DMS53 treated with DMSO at 0.1 percent for 48 hours (cell line): Measurements from ENCODE around the gene C16orf86.

Experiments used
- DNase-seq: peaks from one replicate; lab custom pipeline; 2025; ENCODE audit not compliant: unreplicated experiment; lab: John Stamatoyannopoulos, UW

Gene C16orf86

DNA sequence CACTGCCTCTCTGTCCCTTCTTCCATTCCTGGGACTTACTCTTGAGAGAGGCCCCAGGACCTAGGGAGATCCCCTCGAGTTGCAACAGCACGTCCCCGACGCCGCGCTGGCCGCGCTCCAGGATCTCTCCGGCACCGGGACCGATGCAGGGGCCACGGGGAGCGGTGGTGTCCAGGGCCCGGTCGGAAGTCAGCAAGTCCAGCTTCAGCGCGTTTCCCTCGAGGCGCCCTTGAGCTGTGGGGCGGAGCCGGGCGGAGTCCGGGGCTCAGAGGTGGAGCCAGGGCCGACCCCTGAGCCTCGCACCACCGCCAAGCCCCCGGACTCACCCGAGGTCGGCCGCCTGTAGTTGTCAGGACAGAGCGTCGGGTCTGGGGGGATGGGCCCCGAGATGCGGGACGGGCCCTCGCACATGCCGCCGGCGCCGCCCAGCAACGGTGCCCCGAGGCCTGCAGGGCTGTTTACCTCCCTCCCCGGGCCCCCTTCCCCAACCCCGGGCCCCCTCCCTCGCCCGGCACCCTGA is 522 bp upstream of the C16orf86 start:
- DNase-seq = no peak

- no peak for DNase-seq
These were observed 821 bp downstream of the C16orf86 start for GRCh38 chr16:67667453-67667816.

DNA sequence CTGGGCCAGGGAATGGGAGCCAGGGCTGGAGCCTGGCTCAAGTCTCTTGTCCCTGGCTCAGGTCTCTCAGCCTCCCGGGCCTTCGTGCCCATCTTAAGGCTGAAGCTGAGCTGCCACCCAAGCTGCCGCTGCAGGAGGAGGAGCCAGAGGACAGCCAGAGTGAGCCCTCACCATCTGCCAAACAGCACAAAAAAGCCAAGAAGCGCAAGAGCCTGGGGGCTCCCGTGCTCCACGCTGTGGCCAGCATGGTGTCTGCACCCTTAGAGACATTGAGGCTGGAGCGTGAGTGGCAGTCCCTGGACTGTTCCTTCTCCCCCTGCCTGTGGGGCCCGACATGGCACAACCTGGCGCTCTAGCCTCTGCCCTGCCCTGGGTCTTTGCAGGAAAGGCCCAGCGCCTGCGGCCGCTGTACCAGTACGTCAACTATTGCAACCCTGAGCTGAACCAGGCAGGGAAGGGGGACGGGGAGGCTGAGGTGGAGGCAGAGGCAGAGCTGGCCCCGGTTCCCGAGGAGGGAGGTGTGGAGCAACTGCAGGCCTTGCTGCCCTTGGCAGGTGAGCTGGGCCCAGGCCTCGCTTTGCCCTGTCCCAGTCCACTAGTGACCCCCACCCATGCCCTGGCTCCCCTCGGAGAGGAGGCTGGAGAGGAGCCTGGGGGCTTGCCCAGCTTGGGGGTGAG is 1.3 kb downstream of the C16orf86 start:
- peak; percentile 87 for DNase-seq

GRCh38 chr16:67668495-67669157 is 2.0 kb downstream of the C16orf86 start:
- no peak for DNase-seq

- DNase-seq = no peak
These were observed 3.0 kb downstream of the C16orf86 start for GRCh38 chr16:67669499-67670101.

DNA sequence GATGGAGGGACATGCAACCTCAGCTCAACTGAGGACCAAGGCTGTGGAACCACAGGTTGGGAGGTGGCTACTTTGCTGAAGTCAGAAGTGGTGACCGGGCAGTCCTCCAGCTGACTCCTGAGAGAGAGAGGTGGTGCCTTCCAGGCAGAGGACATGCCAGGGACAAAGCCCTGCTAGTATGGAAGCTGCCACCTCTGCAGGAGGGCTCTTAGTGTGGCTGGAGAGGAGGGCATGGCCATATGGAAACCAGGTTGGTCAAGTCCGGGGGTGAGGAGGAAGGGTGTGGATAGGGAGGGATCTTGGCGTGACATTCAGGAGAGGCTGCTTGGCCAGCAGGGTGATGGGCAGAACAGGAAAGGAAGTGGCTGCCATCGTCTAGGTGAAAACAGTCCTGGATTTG is 5.7 kb downstream of the C16orf86 start:
- DNase-seq = no peak

- peak; percentile 12 for DNase-seq
These were observed 6.4 kb downstream of the C16orf86 start for GRCh38 chr16:67672739-67673662.

- peak; percentile 21 for DNase-seq
These were observed 7.3 kb downstream of the C16orf86 start for GRCh38 chr16:67673712-67674580.

GRCh38 chr16:67674851-67675578 is 8.4 kb downstream of the C16orf86 start:
- no peak for DNase-seq

DNA sequence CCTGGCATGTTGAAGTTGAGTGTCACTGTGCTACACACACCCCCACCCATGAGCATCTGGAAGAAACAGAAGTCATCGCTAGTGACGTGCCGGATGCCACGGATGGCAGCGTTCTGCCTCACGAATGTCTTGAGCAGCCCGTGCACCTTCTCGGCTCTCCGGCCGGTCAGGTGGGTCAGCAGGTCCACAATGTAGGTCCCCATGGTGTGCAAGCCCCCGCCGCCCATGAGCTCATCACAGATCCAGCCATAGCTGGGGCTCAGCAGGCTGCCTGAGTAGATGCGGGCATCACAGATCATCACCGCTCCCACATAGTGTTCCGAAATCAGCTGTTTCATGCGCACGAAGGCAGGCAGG is 8.9 kb downstream of the C16orf86 start:
- DNase-seq = no peak

GRCh38 chr16:67675999-67676398 is 9.4 kb downstream of the C16orf86 start:
- DNase-seq = no peak

- DNase-seq = no peak
These were observed 9.9 kb downstream of the C16orf86 start for GRCh38 chr16:67676516-67676915.

GRCh38 chr16:67676939-67677338 is 10.3 kb downstream of the C16orf86 start:
- no peak for DNase-seq

- no peak for DNase-seq
These were observed 11.1 kb downstream of the C16orf86 start for GRCh38 chr16:67677712-67678111.

- no peak for DNase-seq
These were observed 11.9 kb downstream of the C16orf86 start for GRCh38 chr16:67678354-67679023.

DNA sequence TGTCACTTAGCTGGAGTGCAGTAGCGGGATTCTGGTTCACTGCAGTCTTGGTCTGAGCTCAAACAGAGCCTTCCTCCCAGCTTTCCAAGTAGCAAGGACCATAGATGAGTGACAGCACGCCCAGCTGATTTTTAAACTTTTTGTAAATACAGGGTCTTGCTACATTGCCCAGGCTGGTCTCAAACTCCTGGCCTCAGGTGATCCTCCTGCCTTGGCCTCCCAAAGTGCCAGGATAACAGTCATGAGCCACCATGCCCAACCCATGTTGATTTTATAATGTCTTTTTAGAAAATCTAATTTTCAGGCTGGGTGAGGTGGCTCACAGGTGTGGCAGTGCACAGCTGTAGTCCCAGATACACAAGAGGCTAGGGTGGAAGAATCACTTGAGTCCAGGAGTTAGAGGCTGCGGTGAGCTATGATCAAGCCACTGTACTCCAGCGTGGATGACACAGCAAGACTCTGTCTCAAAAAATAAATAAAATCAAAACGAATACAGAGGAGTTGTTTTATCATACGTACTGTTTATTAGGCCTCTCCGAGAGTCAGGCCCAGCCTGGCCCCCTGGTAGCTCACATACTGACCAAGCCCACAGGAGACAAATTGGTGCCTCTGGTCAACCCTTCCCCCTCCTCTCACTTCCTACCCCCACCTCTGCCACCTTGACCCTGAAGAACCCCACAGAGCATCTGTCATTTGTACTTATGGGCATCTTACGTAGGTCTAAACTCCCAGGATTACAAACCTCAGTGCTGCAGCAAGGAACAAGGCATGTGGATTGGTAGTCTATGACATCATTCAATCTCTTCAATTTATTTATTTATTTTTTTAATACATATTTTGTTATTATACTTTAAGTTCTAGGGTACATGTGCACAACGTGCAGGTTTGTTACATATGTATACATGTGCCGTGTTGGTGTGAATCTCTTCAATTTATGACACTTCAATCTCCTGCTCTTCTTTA is 13.6 kb downstream of the C16orf86 start:
- no peak for DNase-seq

- no peak for DNase-seq
These were observed 17.2 kb downstream of the C16orf86 start for GRCh38 chr16:67683767-67684166.
